Measurements from ENCODE around the gene DLG2. TPM values are rescaled to one million over a fixed set of nuclear protein-coding genes. Genes with fewer than 3 reads are reported as not detected.

Gene DLG2
- total RNA-seq, 4 donors from 2014 or later, result 11.0 to 34.2 (median 19.8) TPM

- H3K4me1 ChIP-seq, result peaks cover 0 to 10% (median 0%) of the 10 kb centered on the region in 3 donors
- H3K9me3 ChIP-seq, result no peaks in the 10 kb centered on the region
- no peaks in the 10 kb centered on the region for H3K36me3 ChIP-seq
- no peak for ATAC-seq
- no peaks in the 10 kb centered on the region for H3K27me3 ChIP-seq
- H3K4me3 ChIP-seq, result no peak overlapping the region
- TF ChIP-seq CTCF (IDR thresholded peaks at IDR 0.05), result no peak
- TF ChIP-seq EP300 (IDR thresholded peaks at IDR 0.05), result no peak
- no peak for TF ChIP-seq POLR2AphosphoS5 (IDR thresholded peaks at IDR 0.05)
- TF ChIP-seq POLR2A (IDR thresholded peaks at IDR 0.05), result no peak
- H3K27ac ChIP-seq, result peak overlapping the region in 1 of 4 donors; percentile 14
These were observed 1336.5 kb downstream of the DLG2 start for GRCh38 chr11:84290647-84291046.

- no peak overlapping the region for H3K4me3 ChIP-seq
- H3K36me3 ChIP-seq, result no peaks in the 10 kb centered on the region
- ATAC-seq, result no peak
- no peaks in the 10 kb centered on the region for H3K9me3 ChIP-seq
- TF ChIP-seq CTCF (IDR thresholded peaks at IDR 0.05), result no peak
- TF ChIP-seq POLR2AphosphoS5 (IDR thresholded peaks at IDR 0.05), result no peak
- no peak overlapping the region for H3K27ac ChIP-seq
- WGBS, 2 donors (ENCODE audit: low coverage in 1 of 2), result 80 to 87% methylated on average over 3 of the region's 3 CpGs
- no peaks in the 10 kb centered on the region for H3K27me3 ChIP-seq
- peaks cover 0 to 10% (median 0%) of the 10 kb centered on the region in 3 donors for H3K4me1 ChIP-seq
These were observed 1337.7 kb downstream of the DLG2 start for GRCh38 chr11:84289381-84289906.

- H3K9me3 ChIP-seq, result no peaks in the 10 kb centered on the region
- TF ChIP-seq POLR2A (IDR thresholded peaks at IDR 0.05), result no peak
- H3K4me3 ChIP-seq, result no peak overlapping the region
- H3K27me3 ChIP-seq, result no peaks in the 10 kb centered on the region
- H3K4me1 ChIP-seq, result no peaks in the 10 kb centered on the region
- no peak overlapping the region for H3K27ac ChIP-seq
- ATAC-seq, result no peak
- 64 to 100% methylated on average over 1 to 2 of the region's 2 CpGs for WGBS, 2 donors (ENCODE audit: low coverage in 1 of 2)
- H3K36me3 ChIP-seq, result no peaks in the 10 kb centered on the region
These were observed 1353.6 kb downstream of the DLG2 start for GRCh38 chr11:84273541-84273940.

GRCh38 chr11:84270466-84270865 is 1356.7 kb downstream of the DLG2 start:
- Histone ChIP-seq H3K4me1 (no peaks in the 10 kb centered on the region), H3K27me3 (no peaks in the 10 kb centered on the region), H3K36me3 (no peaks in the 10 kb centered on the region), H3K4me3 (no peak overlapping the region), H3K9me3 (no peaks in the 10 kb centered on the region), H3K27ac (no peak overlapping the region)
- ATAC-seq, result no peak
- TF ChIP-seq EP300 (IDR thresholded peaks at IDR 0.05), result no peak
- TF ChIP-seq POLR2AphosphoS5 (IDR thresholded peaks at IDR 0.05), result no peak
- no peak for TF ChIP-seq POLR2A (IDR thresholded peaks at IDR 0.05)
- no peak for TF ChIP-seq CTCF (IDR thresholded peaks at IDR 0.05)
- 84 to 97% methylated on average over 6 of the region's 6 CpGs for WGBS, 2 donors (ENCODE audit: low coverage in 1 of 2)

- no peaks in the 10 kb centered on the region for H3K4me1 ChIP-seq
- TF ChIP-seq POLR2A (IDR thresholded peaks at IDR 0.05), result no peak
- no peak for TF ChIP-seq CTCF (IDR thresholded peaks at IDR 0.05)
- no peak for TF ChIP-seq EP300 (IDR thresholded peaks at IDR 0.05)
- no peak for TF ChIP-seq POLR2AphosphoS5 (IDR thresholded peaks at IDR 0.05)
- no peaks in the 10 kb centered on the region for H3K9me3 ChIP-seq
- ATAC-seq, result no peak
- H3K4me3 ChIP-seq, result no peak overlapping the region
- no peaks in the 10 kb centered on the region for H3K27me3 ChIP-seq
- no peaks in the 10 kb centered on the region for H3K36me3 ChIP-seq
- no peak overlapping the region for H3K27ac ChIP-seq
- WGBS, 2 donors (ENCODE audit: low coverage in 1 of 2), result 33 to 35% methylated on average over 1 of the region's 1 CpG
These were observed 1363.1 kb downstream of the DLG2 start for GRCh38 chr11:84264066-84264465.
